Stimulated activated naive CD8-positive, alpha-beta T cell treated with anti-CD3 and anti-CD28 coated beads, Interleukin-15, Interleukin-2, amounts not matched to agents 100 ng/mL and 50 ng/mL, for 24 hours (primary cell): ENCODE results near the gene CECR2.

Source experiments
- H3K27ac Mint-ChIP-seq: one replicate; pipeline ENCODE4 v1.8.0; 2021; ENCODE audit warnings: mild to moderate bottlenecking, mixed read lengths
- H3K27me3 Mint-ChIP-seq: one replicate; pipeline ENCODE4 v1.8.0; 2021; ENCODE audit warnings: mixed read lengths
- H3K36me3 Mint-ChIP-seq: one replicate; pipeline ENCODE4 v1.8.0; 2021; ENCODE audit warnings: low read depth, mixed read lengths
- H3K4me1 Mint-ChIP-seq: one replicate; pipeline ENCODE4 v1.8.0; 2021; ENCODE audit warnings: low read depth, mixed read lengths
- H3K4me3 Mint-ChIP-seq: one replicate; pipeline ENCODE4 v1.8.0; 2021; ENCODE audit warnings: mild to moderate bottlenecking, mixed read lengths
- H3K9me3 Mint-ChIP-seq: one replicate; pipeline ENCODE4 v1.8.0; 2021; ENCODE audit warnings: mixed read lengths

The CECR2 gene

GRCh38 chr22:17481424-17481823, 112.2 kb downstream of the CECR2 start:
- no peaks in the 10 kb centered on the region for H3K36me3 Mint-ChIP-seq
- no peaks in the 10 kb centered on the region for H3K9me3 Mint-ChIP-seq
- H3K27ac Mint-ChIP-seq: no peak overlapping the region
- H3K27me3 Mint-ChIP-seq: peaks cover 26% of the 10 kb centered on the region
- no peaks in the 10 kb centered on the region for H3K4me1 Mint-ChIP-seq
- H3K4me3 Mint-ChIP-seq: no peak overlapping the region

- no peaks in the 10 kb centered on the region for H3K4me1 Mint-ChIP-seq
- H3K27me3 Mint-ChIP-seq: peaks cover 11% of the 10 kb centered on the region
- H3K27ac Mint-ChIP-seq: no peak overlapping the region
- no peak overlapping the region for H3K4me3 Mint-ChIP-seq
- no peaks in the 10 kb centered on the region for H3K36me3 Mint-ChIP-seq
- no peaks in the 10 kb centered on the region for H3K9me3 Mint-ChIP-seq
These were observed 114.6 kb downstream of the CECR2 start for GRCh38 chr22:17483688-17484372.

GRCh38 chr22:17484608-17485007, 115.3 kb downstream of the CECR2 start:
- no peaks in the 10 kb centered on the region for H3K9me3 Mint-ChIP-seq
- no peak overlapping the region for H3K27ac Mint-ChIP-seq
- H3K36me3 Mint-ChIP-seq: no peaks in the 10 kb centered on the region
- no peaks in the 10 kb centered on the region for H3K4me1 Mint-ChIP-seq
- H3K27me3 Mint-ChIP-seq: peaks cover 3% of the 10 kb centered on the region
- H3K4me3 Mint-ChIP-seq: no peak overlapping the region

- Mint-ChIP-seq H3K27me3 (no peaks in the 10 kb centered on the region), H3K9me3 (no peaks in the 10 kb centered on the region), H3K4me3 (no peak overlapping the region), H3K4me1 (no peaks in the 10 kb centered on the region), H3K36me3 (no peaks in the 10 kb centered on the region), H3K27ac (no peak overlapping the region)
These were observed 117.1 kb downstream of the CECR2 start for GRCh38 chr22:17486313-17486712.

GRCh38 chr22:17486719-17487118, 117.5 kb downstream of the CECR2 start:
- Mint-ChIP-seq H3K36me3 (no peaks in the 10 kb centered on the region), H3K27ac (no peak overlapping the region), H3K4me1 (no peaks in the 10 kb centered on the region), H3K9me3 (no peaks in the 10 kb centered on the region), H3K27me3 (no peaks in the 10 kb centered on the region), H3K4me3 (no peak overlapping the region)

GRCh38 chr22:17489101-17489500, 119.8 kb downstream of the CECR2 start:
- Mint-ChIP-seq H3K4me3 (no peak overlapping the region), H3K9me3 (no peaks in the 10 kb centered on the region), H3K4me1 (no peaks in the 10 kb centered on the region), H3K27ac (no peak overlapping the region), H3K27me3 (no peaks in the 10 kb centered on the region), H3K36me3 (no peaks in the 10 kb centered on the region)

- no peaks in the 10 kb centered on the region for H3K36me3 Mint-ChIP-seq
- no peak overlapping the region for H3K27ac Mint-ChIP-seq
- H3K4me3 Mint-ChIP-seq: no peak overlapping the region
- H3K27me3 Mint-ChIP-seq: no peaks in the 10 kb centered on the region
- H3K4me1 Mint-ChIP-seq: no peaks in the 10 kb centered on the region
- H3K9me3 Mint-ChIP-seq: no peaks in the 10 kb centered on the region
These were observed 121.9 kb downstream of the CECR2 start for GRCh38 chr22:17491090-17491640.

GRCh38 chr22:17492247-17492646, 123.0 kb downstream of the CECR2 start:
- Mint-ChIP-seq H3K9me3 (no peaks in the 10 kb centered on the region), H3K4me3 (no peak overlapping the region), H3K27me3 (no peaks in the 10 kb centered on the region), H3K4me1 (no peaks in the 10 kb centered on the region), H3K36me3 (no peaks in the 10 kb centered on the region), H3K27ac (no peak overlapping the region)

GRCh38 chr22:17493419-17493981, 124.2 kb downstream of the CECR2 start:
- H3K4me3 Mint-ChIP-seq: no peak overlapping the region
- no peaks in the 10 kb centered on the region for H3K9me3 Mint-ChIP-seq
- no peaks in the 10 kb centered on the region for H3K4me1 Mint-ChIP-seq
- no peaks in the 10 kb centered on the region for H3K36me3 Mint-ChIP-seq
- no peak overlapping the region for H3K27ac Mint-ChIP-seq
- H3K27me3 Mint-ChIP-seq: no peaks in the 10 kb centered on the region

GRCh38 chr22:17496841-17497240, 127.6 kb downstream of the CECR2 start:
- H3K36me3 Mint-ChIP-seq: no peaks in the 10 kb centered on the region
- no peaks in the 10 kb centered on the region for H3K27me3 Mint-ChIP-seq
- no peaks in the 10 kb centered on the region for H3K9me3 Mint-ChIP-seq
- H3K4me1 Mint-ChIP-seq: no peaks in the 10 kb centered on the region
- no peak overlapping the region for H3K27ac Mint-ChIP-seq
- no peak overlapping the region for H3K4me3 Mint-ChIP-seq

GRCh38 chr22:17501679-17502285, 132.5 kb downstream of the CECR2 start:
- H3K27ac Mint-ChIP-seq: no peak overlapping the region
- H3K4me1 Mint-ChIP-seq: no peaks in the 10 kb centered on the region
- no peak overlapping the region for H3K4me3 Mint-ChIP-seq
- no peaks in the 10 kb centered on the region for H3K36me3 Mint-ChIP-seq
- no peaks in the 10 kb centered on the region for H3K27me3 Mint-ChIP-seq
- no peaks in the 10 kb centered on the region for H3K9me3 Mint-ChIP-seq

GRCh38 chr22:17508110-17508509, 138.8 kb downstream of the CECR2 start:
- Mint-ChIP-seq H3K36me3 (no peaks in the 10 kb centered on the region), H3K9me3 (no peaks in the 10 kb centered on the region), H3K4me3 (no peak overlapping the region), H3K27me3 (peaks cover 11% of the 10 kb centered on the region), H3K27ac (no peak overlapping the region), H3K4me1 (no peaks in the 10 kb centered on the region)

GRCh38 chr22:17512960-17513359, 143.7 kb downstream of the CECR2 start:
- H3K4me1 Mint-ChIP-seq: no peaks in the 10 kb centered on the region
- no peaks in the 10 kb centered on the region for H3K36me3 Mint-ChIP-seq
- no peaks in the 10 kb centered on the region for H3K9me3 Mint-ChIP-seq
- no peak overlapping the region for H3K27ac Mint-ChIP-seq
- no peak overlapping the region for H3K4me3 Mint-ChIP-seq
- peaks cover 12% of the 10 kb centered on the region for H3K27me3 Mint-ChIP-seq

GRCh38 chr22:17513612-17514011, 144.4 kb downstream of the CECR2 start:
- Mint-ChIP-seq H3K27me3 (peaks cover 9% of the 10 kb centered on the region), H3K4me1 (no peaks in the 10 kb centered on the region), H3K9me3 (no peaks in the 10 kb centered on the region), H3K27ac (no peak overlapping the region), H3K4me3 (no peak overlapping the region), H3K36me3 (no peaks in the 10 kb centered on the region)

- Mint-ChIP-seq H3K4me3 (no peak overlapping the region), H3K9me3 (no peaks in the 10 kb centered on the region), H3K27ac (no peak overlapping the region), H3K36me3 (no peaks in the 10 kb centered on the region), H3K4me1 (no peaks in the 10 kb centered on the region), H3K27me3 (peaks cover 9% of the 10 kb centered on the region)
These were observed 144.8 kb downstream of the CECR2 start for GRCh38 chr22:17514084-17514483.
